Neural cell (in vitro differentiated cells): Measurements from ENCODE around the gene TRAM2. TPM values are rescaled to one million over a fixed set of nuclear protein-coding genes. Genes with fewer than 3 reads are reported as not detected.

Experiments
- H2AFZ ChIP-seq: fragments of 200-600, 300-800 bp; sonication (generic), shearing (Covaris generic); 2 replicates; pipeline ENCODE4 v1.6.0; 2014; ENCODE audit warnings: low read depth, mild to moderate bottlenecking, antibody characterized with exemption, low read length, moderate library complexity
- H3F3A ChIP-seq: fragments of 200-600 bp; shearing (Covaris generic); 2 replicates; pipeline ENCODE4 v1.6.1; 2016; ENCODE audit warnings: mild to moderate bottlenecking, moderate library complexity, mixed read lengths, antibody characterized with exemption, low read length; ENCODE audit not compliant: insufficient read depth, poor library complexity, severe bottlenecking
- H3K27ac ChIP-seq: fragments of 200-600, 300-800 bp; sonication (generic), shearing (Covaris generic); 2 replicates; pipeline ENCODE4 v1.5.1; 2014; ENCODE audit warnings: mild to moderate bottlenecking, low read length, moderate library complexity
- H3K27me3 ChIP-seq: fragments of 300-800, 200-600 bp; sonication (generic), shearing (Covaris generic); 2 replicates; pipeline ENCODE4 v1.6.0; 2014; ENCODE audit warnings: mild to moderate bottlenecking, low read depth, low read length, moderate library complexity; ENCODE audit not compliant: insufficient read depth
- H3K36me3 ChIP-seq: fragments of 300-800, 200-600 bp; sonication (generic), shearing (Covaris generic); 2 replicates; pipeline ENCODE4 v1.5.1; 2014; ENCODE audit warnings: mild to moderate bottlenecking, antibody characterized with exemption, low read length, moderate library complexity; ENCODE audit not compliant: insufficient read depth
- H3K4me2 ChIP-seq: fragments of 300-800, 200-600 bp; sonication (generic), shearing (Covaris generic); 2 replicates; pipeline ENCODE4 v1.6.0; 2014; ENCODE audit warnings: mild to moderate bottlenecking, low read length
- H3K4me3 ChIP-seq: fragments of 300-800, 200-600 bp; sonication (generic), shearing (Covaris generic); 2 replicates; pipeline ENCODE4 v1.5.1; 2014; ENCODE audit warnings: mild to moderate bottlenecking, low read length, moderate library complexity
- H3K79me2 ChIP-seq: fragments of 200-600 bp; shearing (Covaris generic); replicated peaks from 2 replicates; pipeline ENCODE4 v1.6.0; 2014; ENCODE audit warnings: mild to moderate bottlenecking, low read length, moderate library complexity; ENCODE audit not compliant: insufficient read depth
- H3K9ac ChIP-seq: fragments of 300-800, 200-600 bp; sonication (generic), shearing (Covaris generic); 2 replicates; pipeline ENCODE4 v1.6.1; 2016; ENCODE audit warnings: mild to moderate bottlenecking, low read length, mixed read lengths
- H3K9me2 ChIP-seq: fragments of 200-600 bp; shearing (Covaris generic); 2 replicates; pipeline ENCODE4 v1.6.1; 2016; ENCODE audit warnings: mild to moderate bottlenecking, low read length, mixed read lengths; ENCODE audit not compliant: insufficient read depth
- H3K9me3 ChIP-seq: fragments of 200-600, 300-800 bp; sonication (generic), shearing (Covaris generic); 2 replicates; pipeline ENCODE4 v1.6.1; 2016; ENCODE audit warnings: mild to moderate bottlenecking, mixed run types, low read length, moderate library complexity, mixed read lengths
- H4K20me1 ChIP-seq: fragments of 200-600 bp; shearing (Covaris generic); 2 replicates; pipeline ENCODE4 v1.6.1; 2016; ENCODE audit warnings: mild to moderate bottlenecking, mixed run types; ENCODE audit not compliant: insufficient read depth
- EP300 ChIP-seq: fragments of 450-650 bp; conservative IDR thresholded peaks from 2 replicates; pipeline ENCODE4 v1.6.1; 2014; ENCODE audit warnings: antibody characterized with exemption, mild to moderate bottlenecking, moderate library complexity; ENCODE audit not compliant: poor library complexity, severe bottlenecking
- EZH2 ChIP-seq: fragments of 200-600, 300-800 bp; shearing (Covaris generic), sonication (generic); IDR thresholded peaks from 2 replicates; pipeline ENCODE4 v1.6.1; 2014; ENCODE audit warnings: antibody characterized with exemption, low read length, borderline replicate concordance, mild to moderate bottlenecking; ENCODE audit not compliant: insufficient read depth, poor library complexity, severe bottlenecking
- MXI1 ChIP-seq: fragments of 450-650 bp; conservative IDR thresholded peaks from 2 replicates; pipeline ENCODE4 v1.6.1; 2014; ENCODE audit warnings: antibody characterized with exemption, mild to moderate bottlenecking; ENCODE audit not compliant: poor library complexity, severe bottlenecking
- POLR2AphosphoS5 ChIP-seq: IDR thresholded peaks from 2 replicates; pipeline ENCODE4 v1.6.1; 2012
- RAD21 ChIP-seq: fragments of 450-650 bp; conservative IDR thresholded peaks from 2 replicates; pipeline ENCODE4 v1.6.1; 2014; ENCODE audit warnings: antibody characterized with exemption, mild to moderate bottlenecking, moderate library complexity
- SMC3 ChIP-seq: fragments of 450-650 bp; conservative IDR thresholded peaks from 2 replicates; pipeline ENCODE4 v1.6.1; 2014; ENCODE audit warnings: antibody characterized with exemption, mild to moderate bottlenecking, moderate library complexity; ENCODE audit not compliant: poor library complexity
- TAF1 ChIP-seq: IDR thresholded peaks from 2 replicates; pipeline ENCODE4 v1.6.1; 2012; ENCODE audit warnings: low read depth
- polyA plus RNA-seq: library from polyadenylated mRNA; depleted of rRNA; stranded (reverse); fragments of >200 nt; gene quantifications from 2 replicates; pipeline ENCODE4 v1.2.3, GENCODE V29; 2014
- TF ChIP-seq, protein P1 (sequence below): IDR thresholded peaks from 2 replicates; pipeline ENCODE4 v1.6.1; 2012; ENCODE audit warnings: borderline replicate concordance
- TF ChIP-seq, protein P2 (sequence below): fragments of 450-650 bp; IDR thresholded peaks from 2 replicates; pipeline ENCODE4 v1.5.1; 2014; ENCODE audit warnings: antibody characterized with exemption, mild to moderate bottlenecking, moderate library complexity; ENCODE audit not compliant: poor library complexity, severe bottlenecking

TRAM2 gene
- polyA plus RNA-seq, 1 donor from 2014 or later, result 0.41 TPM

- no peak for TF ChIP-seq MXI1
- no peak overlapping the region for H2AFZ ChIP-seq
- H3K9me2 ChIP-seq, result no peaks in the 10 kb centered on the region
- H4K20me1 ChIP-seq, result no peaks in the 10 kb centered on the region
- H3F3A ChIP-seq, result no peaks in the 10 kb centered on the region
- no peaks in the 10 kb centered on the region for H3K79me2 ChIP-seq
- no peaks in the 10 kb centered on the region for H3K9me3 ChIP-seq
- no peak overlapping the region for H3K9ac ChIP-seq
- H3K4me2 ChIP-seq, result no peak overlapping the region
- no peak overlapping the region for H3K27ac ChIP-seq
- H3K27me3 ChIP-seq, result no peaks in the 10 kb centered on the region
- no peak overlapping the region for H3K4me3 ChIP-seq
- H3K36me3 ChIP-seq, result peaks cover 5% of the 10 kb centered on the region
Observed at GRCh38 chr6:52499681-52500236, 77.1 kb downstream of the TRAM2 start.

- TF ChIP-seq, protein P1, sequence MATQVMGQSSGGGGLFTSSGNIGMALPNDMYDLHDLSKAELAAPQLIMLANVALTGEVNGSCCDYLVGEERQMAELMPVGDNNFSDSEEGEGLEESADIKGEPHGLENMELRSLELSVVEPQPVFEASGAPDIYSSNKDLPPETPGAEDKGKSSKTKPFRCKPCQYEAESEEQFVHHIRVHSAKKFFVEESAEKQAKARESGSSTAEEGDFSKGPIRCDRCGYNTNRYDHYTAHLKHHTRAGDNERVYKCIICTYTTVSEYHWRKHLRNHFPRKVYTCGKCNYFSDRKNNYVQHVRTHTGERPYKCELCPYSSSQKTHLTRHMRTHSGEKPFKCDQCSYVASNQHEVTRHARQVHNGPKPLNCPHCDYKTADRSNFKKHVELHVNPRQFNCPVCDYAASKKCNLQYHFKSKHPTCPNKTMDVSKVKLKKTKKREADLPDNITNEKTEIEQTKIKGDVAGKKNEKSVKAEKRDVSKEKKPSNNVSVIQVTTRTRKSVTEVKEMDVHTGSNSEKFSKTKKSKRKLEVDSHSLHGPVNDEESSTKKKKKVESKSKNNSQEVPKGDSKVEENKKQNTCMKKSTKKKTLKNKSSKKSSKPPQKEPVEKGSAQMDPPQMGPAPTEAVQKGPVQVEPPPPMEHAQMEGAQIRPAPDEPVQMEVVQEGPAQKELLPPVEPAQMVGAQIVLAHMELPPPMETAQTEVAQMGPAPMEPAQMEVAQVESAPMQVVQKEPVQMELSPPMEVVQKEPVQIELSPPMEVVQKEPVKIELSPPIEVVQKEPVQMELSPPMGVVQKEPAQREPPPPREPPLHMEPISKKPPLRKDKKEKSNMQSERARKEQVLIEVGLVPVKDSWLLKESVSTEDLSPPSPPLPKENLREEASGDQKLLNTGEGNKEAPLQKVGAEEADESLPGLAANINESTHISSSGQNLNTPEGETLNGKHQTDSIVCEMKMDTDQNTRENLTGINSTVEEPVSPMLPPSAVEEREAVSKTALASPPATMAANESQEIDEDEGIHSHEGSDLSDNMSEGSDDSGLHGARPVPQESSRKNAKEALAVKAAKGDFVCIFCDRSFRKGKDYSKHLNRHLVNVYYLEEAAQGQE, result no peak
- TF ChIP-seq EZH2 (no peak), EP300 (no peak), SMC3 (no peak), RAD21 (no peak), MXI1 (no peak), TAF1 (no peak), POLR2AphosphoS5 (no peak)
- TF ChIP-seq, protein P2, sequence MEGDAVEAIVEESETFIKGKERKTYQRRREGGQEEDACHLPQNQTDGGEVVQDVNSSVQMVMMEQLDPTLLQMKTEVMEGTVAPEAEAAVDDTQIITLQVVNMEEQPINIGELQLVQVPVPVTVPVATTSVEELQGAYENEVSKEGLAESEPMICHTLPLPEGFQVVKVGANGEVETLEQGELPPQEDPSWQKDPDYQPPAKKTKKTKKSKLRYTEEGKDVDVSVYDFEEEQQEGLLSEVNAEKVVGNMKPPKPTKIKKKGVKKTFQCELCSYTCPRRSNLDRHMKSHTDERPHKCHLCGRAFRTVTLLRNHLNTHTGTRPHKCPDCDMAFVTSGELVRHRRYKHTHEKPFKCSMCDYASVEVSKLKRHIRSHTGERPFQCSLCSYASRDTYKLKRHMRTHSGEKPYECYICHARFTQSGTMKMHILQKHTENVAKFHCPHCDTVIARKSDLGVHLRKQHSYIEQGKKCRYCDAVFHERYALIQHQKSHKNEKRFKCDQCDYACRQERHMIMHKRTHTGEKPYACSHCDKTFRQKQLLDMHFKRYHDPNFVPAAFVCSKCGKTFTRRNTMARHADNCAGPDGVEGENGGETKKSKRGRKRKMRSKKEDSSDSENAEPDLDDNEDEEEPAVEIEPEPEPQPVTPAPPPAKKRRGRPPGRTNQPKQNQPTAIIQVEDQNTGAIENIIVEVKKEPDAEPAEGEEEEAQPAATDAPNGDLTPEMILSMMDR, result no peak
- Histone ChIP-seq H3F3A (no peaks in the 10 kb centered on the region), H3K36me3 (peaks cover 9% of the 10 kb centered on the region), H3K27me3 (no peaks in the 10 kb centered on the region), H3K9me3 (no peaks in the 10 kb centered on the region), H2AFZ (no peak overlapping the region), H3K4me2 (no peak overlapping the region), H3K9ac (no peak overlapping the region), H3K4me3 (no peak overlapping the region), H3K79me2 (no peaks in the 10 kb centered on the region), H4K20me1 (no peaks in the 10 kb centered on the region), H3K9me2 (no peaks in the 10 kb centered on the region), H3K27ac (no peak overlapping the region)
Observed at GRCh38 chr6:52499026-52499425, 77.8 kb downstream of the TRAM2 start.

DNA sequence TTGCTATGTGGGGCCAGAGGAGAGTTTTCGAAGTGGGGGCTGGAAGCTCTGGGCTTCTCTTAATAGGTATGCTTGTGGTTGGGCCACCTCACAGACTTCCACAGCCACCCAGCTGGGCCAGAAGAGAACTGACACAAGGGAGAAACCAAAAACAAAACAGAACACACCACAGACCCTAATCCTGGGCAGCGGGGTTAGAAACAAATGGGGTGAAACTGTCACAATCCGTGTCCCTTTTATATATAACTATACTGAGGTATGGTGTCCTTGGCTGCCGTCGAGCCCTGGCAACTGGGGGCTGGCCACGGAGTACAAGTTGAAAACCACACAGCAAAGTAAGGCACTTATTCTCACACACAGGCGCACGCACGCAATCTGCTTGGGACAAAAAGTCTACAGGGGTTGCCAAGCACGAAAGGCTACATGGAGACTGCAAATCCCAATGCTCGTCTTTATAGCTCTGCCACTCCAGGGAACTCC lies 78.3 kb downstream of the TRAM2 start:
- Histone ChIP-seq H3K9me3 (no peaks in the 10 kb centered on the region), H2AFZ (no peak overlapping the region), H3K9me2 (no peaks in the 10 kb centered on the region), H3K36me3 (peaks cover 9% of the 10 kb centered on the region), H3K9ac (no peak overlapping the region), H3K27me3 (no peaks in the 10 kb centered on the region), H3K27ac (no peak overlapping the region), H3K4me3 (no peak overlapping the region), H4K20me1 (no peaks in the 10 kb centered on the region), H3K4me2 (no peak overlapping the region), H3K79me2 (no peaks in the 10 kb centered on the region), H3F3A (no peaks in the 10 kb centered on the region)
- TF ChIP-seq, protein P2, result no peak
- TF ChIP-seq EZH2 (no peak), POLR2AphosphoS5 (no peak), EP300 (no peak), MXI1 (no peak), TAF1 (no peak)
- TF ChIP-seq, protein P1, result no peak
